B cell (primary cell): ENCODE data around the gene ITGB1.

Experiments
- CTCF ChIP-seq: fragments of 200-600 bp; IDR thresholded peaks from one replicate; pipeline ENCODE4 v1.8.0; 2022; ENCODE audit warnings: antibody characterized with exemption, mild to moderate bottlenecking
- EZH2 ChIP-seq: IDR thresholded peaks from 2 replicates; pipeline ENCODE4 v1.6.1; 2012; ENCODE audit warnings: borderline replicate concordance, low read depth, mild to moderate bottlenecking, moderate library complexity, low read length; ENCODE audit not compliant: insufficient read depth, poor library complexity, severe bottlenecking

GRCh38 chr10:32927750-32928149, 30.3 kb downstream of the ITGB1 start:
- TF ChIP-seq CTCF (no peak), EZH2 (no peak)
